HUES6 (cell line): ENCODE data around the gene PTPRD.
A peak's percentile ranks its signal among the peaks of the same experiment; 100 is the strongest.
"Not testable (repeated sequence)": the region's sequence is repeated elsewhere in the genome, so short reads cannot be mapped to it uniquely, and the experiment has no call there.

ENCODE experiments used
- H3K27ac ChIP-seq: 2 replicates; pipeline ENCODE4 v1.7.0; 2013; ENCODE audit warnings: low read depth, mild to moderate bottlenecking, low read length, inconsistent platforms
- H3K27me3 ChIP-seq: 2 replicates; pipeline ENCODE4 v1.6.1; 2013; ENCODE audit warnings: low read length; ENCODE audit not compliant: control insufficient read depth, insufficient read depth
- H3K36me3 ChIP-seq: 2 replicates; pipeline ENCODE4 v1.6.1; 2013; ENCODE audit warnings: low read length; ENCODE audit not compliant: control insufficient read depth, insufficient read depth
- H3K4me1 ChIP-seq: 2 replicates; pipeline ENCODE4 v1.6.1; 2013; ENCODE audit warnings: low read length; ENCODE audit not compliant: control insufficient read depth, insufficient read depth
- H3K4me3 ChIP-seq: 2 replicates; pipeline ENCODE4 v1.5.1; 2013; ENCODE audit warnings: low read depth, low read length
- H3K9ac ChIP-seq: one replicate; pipeline ENCODE4 v1.6.1; 2013; ENCODE audit warnings: mild to moderate bottlenecking, low read length
- H3K9me3 ChIP-seq: 2 replicates; pipeline ENCODE4 v1.6.1; 2013; ENCODE audit warnings: low read depth, low read length; ENCODE audit not compliant: control insufficient read depth, insufficient read depth

The PTPRD gene

GRCh38 chr9:10387282-10387681 lies 225.5 kb downstream of the PTPRD start:
- H3K36me3 ChIP-seq: no peaks in the 10 kb centered on the region
- no peak overlapping the region for H3K27ac ChIP-seq
- H3K4me1 ChIP-seq: peaks cover 6% of the 10 kb centered on the region; the same call in 1 of the 2 replicates
- H3K9me3 ChIP-seq: no peaks in the 10 kb centered on the region
- no peak overlapping the region for H3K9ac ChIP-seq
- H3K4me3 ChIP-seq: no peak overlapping the region
- no peaks in the 10 kb centered on the region for H3K27me3 ChIP-seq

DNA sequence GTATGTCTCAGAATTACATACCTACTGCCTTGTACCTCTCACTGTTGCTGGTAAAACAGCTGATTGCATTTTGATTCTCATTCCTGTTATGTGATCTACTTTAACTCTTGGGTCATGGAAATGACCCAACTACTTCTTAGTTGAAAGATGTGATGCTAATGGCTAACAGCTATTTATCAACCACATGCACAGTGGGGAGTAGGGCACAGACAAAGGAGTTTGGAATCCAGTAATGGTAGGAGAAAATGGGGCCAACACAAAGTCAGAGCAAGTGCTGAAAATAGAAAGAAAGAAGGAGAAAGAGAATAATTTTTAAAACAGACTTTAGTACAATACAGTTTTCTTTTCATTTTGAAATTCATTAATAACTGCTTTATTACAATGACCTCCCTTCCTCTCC lies 241.0 kb downstream of the PTPRD start:
- H3K36me3 ChIP-seq: no peaks in the 10 kb centered on the region
- no peak overlapping the region for H3K9ac ChIP-seq
- no peaks in the 10 kb centered on the region for H3K27me3 ChIP-seq
- no peak overlapping the region for H3K27ac ChIP-seq
- H3K4me3 ChIP-seq: no peak overlapping the region
- H3K4me1 ChIP-seq: peaks cover 10% of the 10 kb centered on the region; the same call in 1 of the 2 replicates
- no peaks in the 10 kb centered on the region for H3K9me3 ChIP-seq

DNA sequence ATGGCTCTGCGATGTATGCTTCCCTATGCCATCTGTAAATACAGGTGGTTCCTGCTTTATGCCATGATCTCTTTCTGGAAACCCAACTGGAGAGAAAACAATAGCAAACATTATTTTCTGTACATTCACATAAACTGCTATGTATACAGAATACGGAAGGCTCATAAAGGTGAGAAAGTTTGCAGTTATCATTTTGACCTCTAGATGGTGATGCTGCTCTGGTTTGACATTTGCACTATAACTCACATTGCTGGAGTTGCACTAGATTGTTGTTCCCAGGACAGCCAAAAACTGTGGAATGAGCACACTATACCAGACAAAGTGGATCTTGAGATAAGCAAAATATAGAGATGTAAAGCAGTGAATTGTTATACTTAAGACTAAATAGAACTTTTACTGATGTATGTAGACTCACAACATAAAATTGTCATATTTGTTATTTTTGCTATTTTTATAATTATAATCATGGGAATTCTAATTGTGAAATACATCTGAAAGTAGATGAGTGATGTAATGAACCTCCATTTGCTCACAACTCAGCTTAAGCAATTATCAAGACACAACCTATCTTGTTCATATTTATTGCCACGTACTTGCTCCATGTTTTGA lies 246.5 kb downstream of the PTPRD start:
- Histone ChIP-seq H3K27ac (no peak overlapping the region), H3K4me1 (no peaks in the 10 kb centered on the region), H3K36me3 (no peaks in the 10 kb centered on the region), H3K9ac (no peak overlapping the region), H3K4me3 (no peak overlapping the region), H3K27me3 (no peaks in the 10 kb centered on the region), H3K9me3 (no peaks in the 10 kb centered on the region)

DNA sequence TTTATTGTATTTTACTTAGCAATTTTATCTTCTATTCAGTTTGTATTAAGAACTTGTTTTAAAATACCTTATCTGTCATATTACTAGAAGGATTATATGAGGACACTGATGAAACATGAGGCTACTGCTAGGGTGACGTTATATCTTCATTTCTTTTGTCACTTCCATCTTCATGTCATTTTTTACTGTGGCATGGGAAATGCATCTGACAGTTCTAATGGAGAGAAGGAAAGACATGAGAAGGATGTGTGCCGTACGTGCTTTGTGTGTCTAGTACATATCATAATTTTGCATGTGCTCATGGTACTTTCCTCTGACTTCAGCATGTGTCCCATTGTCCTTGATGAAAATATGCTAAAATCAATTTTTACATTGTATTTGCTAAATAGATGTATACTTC lies 258.2 kb downstream of the PTPRD start:
- no peak overlapping the region for H3K4me3 ChIP-seq
- no peak overlapping the region for H3K27ac ChIP-seq
- H3K4me1 ChIP-seq: no peaks in the 10 kb centered on the region; the same call in 1 of the 2 replicates
- H3K27me3 ChIP-seq: no peaks in the 10 kb centered on the region
- H3K9ac ChIP-seq: no peak overlapping the region
- no peaks in the 10 kb centered on the region for H3K36me3 ChIP-seq
- H3K9me3 ChIP-seq: no peaks in the 10 kb centered on the region

DNA sequence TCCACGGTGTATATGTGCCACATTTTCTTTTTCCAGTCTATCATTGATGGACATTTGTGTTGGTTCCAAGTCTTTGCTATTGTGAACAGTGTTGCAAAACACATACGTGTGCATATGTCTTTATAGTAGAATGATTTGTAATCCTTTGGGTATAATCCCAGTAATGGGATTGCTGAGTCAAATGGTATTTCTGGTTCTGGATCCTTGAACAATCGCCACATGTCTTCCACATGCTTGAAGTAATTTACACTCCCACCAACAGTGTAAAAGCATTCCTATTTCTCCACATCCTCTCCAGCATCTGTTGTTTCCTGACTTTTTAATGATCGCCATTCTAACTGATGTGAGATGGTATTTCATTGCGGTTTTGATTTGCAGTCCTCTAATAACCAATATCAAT lies 267.2 kb downstream of the PTPRD start:
- H3K9ac ChIP-seq, H3K27ac ChIP-seq, H3K9me3 ChIP-seq, H3K27me3 ChIP-seq, H3K4me3 ChIP-seq, H3K4me1 ChIP-seq, H3K36me3 ChIP-seq: not testable (repeated sequence)

DNA sequence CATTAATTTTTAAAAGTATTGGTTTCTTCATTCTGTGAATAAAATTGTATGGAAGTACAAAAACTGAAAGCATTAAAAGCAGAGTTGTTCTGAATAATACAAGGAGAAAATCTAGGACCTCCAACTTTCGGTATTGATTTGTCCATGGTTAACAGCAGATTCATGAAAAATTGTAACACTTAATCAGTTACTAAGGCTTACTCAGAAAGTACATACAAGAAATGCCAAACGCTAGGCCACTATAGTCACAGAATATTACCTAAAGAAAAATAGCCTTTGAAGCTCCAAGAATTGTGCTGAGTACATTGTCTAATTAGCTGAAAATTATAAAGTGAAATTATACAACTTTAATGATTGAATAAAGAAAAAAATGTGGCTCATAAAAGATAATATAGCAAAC lies 271.7 kb downstream of the PTPRD start:
- peaks cover 19% of the 10 kb centered on the region for H3K4me1 ChIP-seq
- peaks cover 10% of the 10 kb centered on the region; the same call in 1 of the 2 replicates for H3K27me3 ChIP-seq
- H3K9ac ChIP-seq: no peak overlapping the region
- no peak overlapping the region for H3K27ac ChIP-seq
- no peaks in the 10 kb centered on the region for H3K9me3 ChIP-seq
- H3K4me3 ChIP-seq: no peak overlapping the region
- H3K36me3 ChIP-seq: no peaks in the 10 kb centered on the region

DNA sequence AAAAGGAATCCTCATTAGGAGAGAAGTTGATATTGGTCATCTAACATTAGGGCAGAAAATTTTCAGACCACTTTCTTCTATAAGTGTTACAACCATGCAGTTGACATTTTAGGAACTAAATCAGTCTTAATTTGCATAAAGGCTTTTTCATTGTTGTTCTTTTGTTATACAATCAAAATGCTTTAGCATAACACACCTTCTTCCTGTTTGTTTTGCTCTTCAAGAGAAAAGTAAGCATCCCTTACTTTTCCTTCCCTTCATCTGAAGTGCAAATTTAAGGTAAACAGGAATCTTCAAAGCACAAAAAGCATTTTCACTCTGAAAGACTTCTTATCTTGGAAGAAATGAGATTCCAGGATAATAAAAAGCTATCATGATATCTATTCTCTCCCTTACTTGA lies 273.6 kb downstream of the PTPRD start:
- Histone ChIP-seq H3K27ac (peak overlapping the region; percentile 20; the same call in 1 of the 2 replicates), H3K9me3 (no peaks in the 10 kb centered on the region), H3K4me3 (peak overlapping the region; percentile 37), H3K4me1 (peaks cover 19% of the 10 kb centered on the region), H3K27me3 (peaks cover 10% of the 10 kb centered on the region; the same call in 1 of the 2 replicates), H3K36me3 (no peaks in the 10 kb centered on the region), H3K9ac (peak overlapping the region; percentile 8)

DNA sequence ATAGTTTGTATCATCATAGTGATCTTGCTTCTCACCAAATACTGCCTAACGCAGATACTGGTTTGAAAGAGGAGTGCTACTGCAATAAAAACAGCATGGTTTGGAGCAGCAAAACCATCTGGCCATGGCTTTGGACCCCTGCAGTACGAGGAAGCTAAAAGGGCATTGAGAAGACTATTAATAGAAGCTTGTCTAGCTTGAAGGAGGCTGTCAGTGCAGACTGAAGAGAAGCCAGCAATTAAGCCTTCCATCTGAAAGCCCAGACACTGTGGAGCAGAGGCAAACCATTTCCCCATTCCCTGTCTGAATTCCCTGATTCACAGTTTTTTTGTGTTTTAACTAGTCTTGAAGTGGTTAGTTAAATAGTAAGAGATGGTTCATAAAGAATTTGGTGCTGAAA lies 281.6 kb downstream of the PTPRD start:
- Histone ChIP-seq H3K4me3 (no peak overlapping the region), H3K4me1 (peaks cover 14% of the 10 kb centered on the region), H3K27me3 (no peaks in the 10 kb centered on the region), H3K9ac (no peak overlapping the region), H3K9me3 (no peaks in the 10 kb centered on the region), H3K36me3 (no peaks in the 10 kb centered on the region), H3K27ac (no peak overlapping the region)

DNA sequence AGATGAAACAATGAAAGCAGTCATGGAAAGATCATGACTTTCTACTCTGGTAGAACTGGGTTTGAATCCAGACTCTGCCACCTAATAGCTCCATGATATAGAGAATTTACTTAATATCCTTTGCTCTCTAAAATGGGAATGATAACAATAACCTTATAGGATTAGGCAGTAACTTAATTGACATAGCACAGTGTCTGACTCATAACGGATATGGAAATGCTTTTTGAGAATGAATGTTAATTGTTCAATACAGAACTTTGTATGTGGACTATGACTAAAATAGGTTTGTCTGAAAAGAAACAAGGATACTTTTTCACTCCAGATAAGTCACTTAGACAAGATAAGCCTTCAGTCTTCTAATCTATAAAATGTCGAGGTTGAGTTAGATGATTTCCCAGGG lies 330.7 kb downstream of the PTPRD start:
- Histone ChIP-seq H3K9me3 (no peaks in the 10 kb centered on the region), H3K36me3 (no peaks in the 10 kb centered on the region), H3K27ac (no peak overlapping the region), H3K27me3 (no peaks in the 10 kb centered on the region), H3K4me1 (no peaks in the 10 kb centered on the region), H3K4me3 (no peak overlapping the region), H3K9ac (no peak overlapping the region)

- H3K4me1 ChIP-seq: peaks cover 8% of the 10 kb centered on the region
- no peak overlapping the region for H3K4me3 ChIP-seq
- H3K27me3 ChIP-seq: no peaks in the 10 kb centered on the region
- H3K9me3 ChIP-seq: no peaks in the 10 kb centered on the region
- H3K9ac ChIP-seq: no peak overlapping the region
- H3K36me3 ChIP-seq: no peaks in the 10 kb centered on the region
- H3K27ac ChIP-seq: no peak overlapping the region
Observed at GRCh38 chr9:10274988-10275387, 337.8 kb downstream of the PTPRD start.

GRCh38 chr9:10274175-10274574 lies 338.6 kb downstream of the PTPRD start:
- H3K9ac ChIP-seq: no peak overlapping the region
- no peak overlapping the region for H3K27ac ChIP-seq
- no peaks in the 10 kb centered on the region for H3K9me3 ChIP-seq
- H3K36me3 ChIP-seq: no peaks in the 10 kb centered on the region
- no peaks in the 10 kb centered on the region for H3K27me3 ChIP-seq
- H3K4me3 ChIP-seq: no peak overlapping the region
- H3K4me1 ChIP-seq: peaks cover 8% of the 10 kb centered on the region

- no peak overlapping the region for H3K27ac ChIP-seq
- H3K4me1 ChIP-seq: peaks cover 8% of the 10 kb centered on the region
- H3K4me3 ChIP-seq: no peak overlapping the region
- H3K9ac ChIP-seq: no peak overlapping the region
- no peaks in the 10 kb centered on the region for H3K36me3 ChIP-seq
- H3K27me3 ChIP-seq: no peaks in the 10 kb centered on the region
- no peaks in the 10 kb centered on the region for H3K9me3 ChIP-seq
Observed at GRCh38 chr9:10272830-10273229, 340.0 kb downstream of the PTPRD start.
